Activated naive CD4-positive, alpha-beta T cell treated with anti-CD3 and anti-CD28 coated beads, Interleukin-2, amount 50 U/mL, for 16 hours (primary cell): ENCODE results near the gene ACADM.
"Not testable (repeated sequence)": the region's sequence is repeated elsewhere in the genome, so short reads cannot be mapped to it uniquely, and the experiment has no call there.

Experiments
- DNase-seq: peaks from one replicate; pipeline ENCODE4 v3.0.0-alpha.2; 2020

ACADM gene

DNA sequence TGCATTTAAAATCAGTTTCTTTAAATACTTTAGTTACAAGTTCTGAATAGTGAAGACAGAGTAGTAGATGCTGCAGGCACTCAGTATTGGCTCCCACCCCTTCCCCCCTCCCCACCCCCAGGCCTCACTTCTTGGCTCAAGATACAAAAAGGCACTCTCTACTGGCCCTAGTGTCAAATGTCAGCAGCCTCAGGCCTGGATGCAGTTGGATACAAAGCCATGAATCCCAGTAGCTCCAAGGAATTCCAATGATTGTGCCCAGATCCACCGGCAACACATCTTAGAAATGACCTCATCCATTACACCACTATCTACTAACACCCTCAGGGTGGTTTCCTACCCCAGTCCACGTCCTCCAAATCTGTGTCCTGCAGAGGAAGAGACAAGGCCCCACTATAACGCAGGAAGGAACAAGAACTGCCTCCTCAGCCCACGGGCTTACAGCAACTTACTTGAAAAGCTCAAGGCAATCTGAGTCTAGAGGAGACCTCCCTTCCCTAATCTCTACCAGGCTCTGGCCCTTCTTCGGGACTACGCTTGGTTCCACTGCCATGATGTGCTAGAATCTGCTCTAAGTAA is 17.6 kb downstream of the ACADM start:
- no peak for DNase-seq

DNA sequence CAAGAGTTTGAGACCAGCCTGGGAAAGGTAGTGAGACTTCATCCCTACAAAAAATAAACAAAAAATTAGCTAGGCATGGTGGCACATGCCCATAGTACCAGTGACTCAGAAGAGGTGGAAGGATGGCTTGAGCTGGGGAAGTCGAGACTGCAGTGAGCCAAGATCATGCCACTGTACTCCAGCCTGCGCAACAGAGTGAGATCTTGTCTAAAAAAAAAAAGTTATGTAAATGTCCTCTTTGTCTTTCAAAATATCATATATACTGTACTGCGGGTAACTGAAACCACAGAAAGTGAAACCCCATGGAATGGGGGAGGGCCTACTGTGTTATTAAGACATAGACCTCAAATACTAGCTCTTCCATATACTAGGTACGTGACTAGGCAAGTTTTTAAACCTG is 20.8 kb downstream of the ACADM start:
- no peak for DNase-seq

DNA sequence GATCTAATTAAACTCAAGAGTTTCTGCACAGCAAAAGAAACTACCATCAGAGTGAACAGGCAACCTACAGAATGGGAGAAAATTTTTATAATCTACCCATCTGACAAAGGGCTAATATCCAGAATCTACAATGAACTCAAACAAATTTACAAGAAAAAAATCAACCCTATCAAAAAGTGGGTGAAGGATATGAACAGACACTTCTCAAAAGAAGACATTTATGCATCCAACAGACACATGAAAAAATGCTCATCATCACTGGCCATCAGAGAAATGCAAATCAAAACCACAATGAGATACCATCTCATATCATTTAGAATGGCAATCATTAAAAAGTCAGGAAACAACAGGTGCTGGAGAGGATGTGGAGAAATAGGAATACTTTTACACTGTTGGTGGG is 32.7 kb downstream of the ACADM start:
- DNase-seq = not testable (repeated sequence)

DNA sequence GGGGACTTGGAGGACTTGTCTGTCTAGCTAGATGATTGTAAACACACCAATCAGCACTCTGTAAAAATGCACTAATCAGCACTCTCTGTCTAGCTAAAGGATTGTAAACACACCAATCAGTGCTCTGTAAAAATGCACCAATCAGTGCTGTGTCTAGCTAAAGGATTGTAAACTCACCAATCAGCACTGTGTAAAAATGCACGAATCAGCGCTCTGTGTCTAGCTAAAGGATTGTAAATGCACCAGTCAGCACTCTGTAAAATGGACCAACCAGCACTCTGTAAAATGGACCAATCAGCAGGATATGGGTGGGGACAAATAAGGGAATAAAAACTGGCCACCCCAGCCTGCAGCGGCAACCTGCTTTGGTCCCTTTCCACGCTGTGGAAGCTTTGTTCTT is 34.0 kb downstream of the ACADM start:
- DNase-seq = not testable (repeated sequence)

DNA sequence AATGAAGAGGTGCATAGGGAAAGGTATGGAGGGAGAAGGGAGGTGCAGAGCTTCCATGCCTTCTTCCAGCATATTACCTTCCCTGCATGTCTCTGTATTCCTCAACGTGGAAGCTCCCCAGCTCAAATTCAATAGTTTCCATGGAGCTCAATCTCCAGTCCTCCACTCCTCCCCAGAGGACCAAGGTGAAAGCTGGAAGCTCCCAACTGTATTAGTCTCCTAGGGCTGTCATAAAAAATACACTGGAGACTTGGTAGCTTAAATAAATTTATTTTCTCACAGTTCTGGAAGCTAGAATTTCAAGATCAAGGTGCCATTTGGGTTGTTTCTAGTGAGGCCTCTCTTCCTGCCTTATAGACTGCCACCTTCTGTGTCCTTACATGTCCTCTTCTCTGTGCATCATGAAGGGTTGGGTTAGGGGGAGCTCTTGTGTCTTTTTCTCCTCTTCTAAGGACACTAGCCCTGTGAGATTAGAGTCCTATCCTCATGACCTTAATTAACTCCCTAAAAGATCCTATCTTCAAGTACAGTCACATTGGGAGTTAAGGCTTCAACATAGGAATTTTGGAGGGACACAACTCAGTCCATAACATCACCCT is 39.6 kb downstream of the ACADM start:
- no peak for DNase-seq

DNA sequence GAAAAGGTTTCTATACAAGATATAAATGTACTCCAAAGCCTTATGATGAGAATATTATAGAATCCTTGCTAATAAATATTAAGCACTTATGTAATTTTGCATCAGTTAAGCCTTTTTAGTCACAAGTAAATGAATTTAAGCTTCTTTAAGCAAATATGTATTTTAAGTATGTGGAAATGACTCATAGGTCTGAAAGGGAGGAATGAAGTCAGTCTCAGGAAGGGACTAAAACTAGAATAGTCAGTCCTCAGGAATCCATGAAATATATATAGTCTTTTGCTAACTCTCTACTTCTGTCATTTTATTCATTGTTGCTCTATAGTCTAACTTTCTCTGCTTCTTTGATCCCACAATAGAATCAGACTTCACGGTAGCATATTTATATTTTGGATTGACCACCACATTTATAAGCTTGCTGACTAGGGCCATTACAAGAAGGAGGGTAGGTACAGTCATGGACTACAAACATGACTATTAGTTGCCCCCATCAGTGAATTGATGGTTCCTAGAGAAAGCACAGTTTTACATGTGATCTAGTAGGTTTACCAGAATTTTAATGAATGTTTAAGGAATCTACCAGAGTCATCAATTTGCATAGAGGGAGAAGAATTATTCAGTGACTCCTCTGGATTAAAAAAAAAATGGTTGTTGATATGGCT is 41.3 kb downstream of the ACADM start:
- no peak for DNase-seq

DNA sequence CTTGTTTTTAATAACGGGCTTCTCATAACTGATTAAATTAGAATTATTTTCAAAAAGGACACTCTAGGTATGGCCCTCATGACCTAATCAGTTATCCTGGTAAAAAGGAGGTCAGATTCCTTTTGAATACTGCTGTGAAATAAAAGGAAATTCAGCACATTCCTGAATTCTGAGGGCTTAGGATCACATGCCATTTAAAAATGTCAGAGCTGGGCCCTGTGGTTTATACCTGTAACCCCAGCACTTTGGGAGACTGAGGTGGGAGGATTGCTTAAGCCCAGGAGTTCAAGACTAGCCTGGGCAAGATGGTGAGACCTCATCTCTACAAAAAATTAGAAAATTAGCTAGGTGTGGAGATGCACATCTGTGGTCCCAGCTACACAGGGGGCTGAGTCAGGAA is 43.5 kb downstream of the ACADM start:
- DNase-seq = no peak

DNA sequence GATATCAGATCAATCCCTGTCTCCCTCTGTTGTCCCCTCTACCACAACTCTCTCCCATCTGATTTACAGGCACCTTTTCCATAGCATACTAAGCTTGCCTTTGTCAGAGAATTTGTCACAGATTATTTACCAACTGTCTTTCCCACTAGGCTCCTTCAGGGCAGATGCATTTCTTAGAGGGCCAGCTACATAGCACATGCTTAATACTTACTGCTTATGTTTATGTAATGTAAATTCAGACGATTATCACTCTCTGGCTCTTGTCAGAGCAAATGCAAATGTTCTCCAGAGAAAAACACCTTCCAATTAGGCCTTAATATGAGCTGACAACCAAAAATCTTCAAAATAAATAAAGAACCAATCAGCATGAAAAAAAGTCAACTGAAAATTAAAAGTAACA is 46.3 kb downstream of the ACADM start:
- no peak for DNase-seq

DNA sequence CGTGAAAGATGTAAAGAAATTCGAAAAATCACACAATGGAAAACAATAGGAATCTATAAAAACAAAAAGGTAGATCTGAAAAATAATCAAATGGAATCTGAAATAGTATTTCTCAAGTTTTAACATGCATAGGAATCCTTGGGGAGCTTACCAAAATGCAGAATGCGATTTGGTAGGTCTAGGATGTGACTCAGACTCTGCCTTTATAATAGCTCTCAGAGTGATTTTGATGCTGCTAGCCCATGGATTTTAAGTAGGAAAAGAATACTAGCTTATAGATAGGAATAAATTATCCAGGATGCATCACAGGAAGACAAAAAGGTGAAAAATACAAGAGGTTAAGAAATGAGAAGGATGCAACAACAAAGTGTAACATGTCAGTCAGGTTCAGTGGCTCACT is 47.5 kb downstream of the ACADM start:
- no peak for DNase-seq

DNA sequence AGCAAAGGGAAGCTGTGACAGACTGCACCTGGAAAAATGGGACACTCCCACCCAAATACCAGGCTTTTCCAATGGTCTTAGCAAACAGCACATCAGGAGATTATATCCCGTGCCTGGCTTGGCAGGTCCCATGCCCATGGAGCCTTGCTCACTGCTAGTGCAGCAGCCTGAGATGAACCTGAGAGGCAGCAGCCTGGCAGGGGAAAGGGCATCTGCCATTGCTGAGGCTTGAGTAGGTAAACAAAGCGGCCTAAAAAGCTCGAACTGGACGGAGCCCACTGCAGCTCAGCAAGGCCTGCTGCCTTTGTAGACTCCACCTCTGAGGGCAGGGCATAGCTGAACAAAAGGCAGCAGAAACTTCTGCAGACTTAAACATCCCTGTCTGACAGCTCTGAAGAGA is 53.3 kb downstream of the ACADM start:
- not testable (repeated sequence) for DNase-seq

DNA sequence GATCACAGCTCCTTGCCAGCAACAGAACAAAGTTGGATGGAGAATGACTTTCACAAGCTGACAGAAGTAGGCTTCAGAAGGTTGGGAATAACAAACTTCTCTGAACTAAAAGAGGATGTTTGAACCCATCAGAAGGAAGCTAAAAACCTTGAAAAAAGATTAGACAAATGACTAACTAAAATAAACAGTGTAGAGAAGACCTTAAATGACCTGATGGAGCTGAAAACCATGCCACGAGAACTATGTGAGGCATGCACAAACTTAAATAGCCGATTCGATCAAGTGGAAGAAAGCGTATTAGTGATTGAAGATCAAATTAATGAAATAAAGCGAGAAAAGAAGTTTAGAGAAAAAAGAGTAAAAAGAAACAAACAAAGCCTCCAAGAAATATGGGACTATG is 54.2 kb downstream of the ACADM start:
- DNase-seq = not testable (repeated sequence)

DNA sequence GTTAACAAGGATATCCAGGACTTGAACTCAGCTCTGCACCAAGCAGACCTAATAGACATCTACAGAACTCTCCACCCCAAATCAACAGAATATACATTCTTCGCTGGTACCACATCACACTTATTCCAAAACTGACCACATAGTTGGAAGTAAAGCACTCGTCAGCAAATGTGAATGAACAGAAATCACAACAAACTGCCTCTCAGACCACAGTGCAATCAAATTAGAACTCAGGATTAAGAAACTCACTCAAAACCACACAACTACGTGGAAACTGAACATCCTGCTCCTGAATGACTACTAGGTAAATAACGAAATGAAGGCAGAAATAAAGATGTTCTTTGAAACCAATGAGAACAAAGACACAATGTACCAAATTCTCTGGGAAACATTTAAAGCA is 55.7 kb downstream of the ACADM start:
- not testable (repeated sequence) for DNase-seq

DNA sequence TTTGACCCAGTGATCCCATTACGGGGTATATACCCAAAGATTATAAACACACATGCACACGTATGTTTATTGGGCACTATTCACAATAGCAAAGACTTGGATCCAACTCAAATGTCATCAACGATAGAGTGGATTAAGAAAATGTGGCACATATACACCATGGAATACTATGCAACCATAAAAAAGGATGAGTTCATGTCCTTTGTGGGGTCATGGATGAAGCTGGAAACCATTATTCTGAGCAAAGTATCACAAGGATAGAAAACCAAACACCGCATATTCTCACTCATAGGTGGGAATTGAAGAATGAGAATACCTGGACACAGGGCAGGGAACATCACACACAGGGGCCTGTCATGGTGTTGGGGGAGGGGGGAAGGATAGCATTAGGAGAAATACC is 59.4 kb downstream of the ACADM start:
- not testable (repeated sequence) for DNase-seq

DNA sequence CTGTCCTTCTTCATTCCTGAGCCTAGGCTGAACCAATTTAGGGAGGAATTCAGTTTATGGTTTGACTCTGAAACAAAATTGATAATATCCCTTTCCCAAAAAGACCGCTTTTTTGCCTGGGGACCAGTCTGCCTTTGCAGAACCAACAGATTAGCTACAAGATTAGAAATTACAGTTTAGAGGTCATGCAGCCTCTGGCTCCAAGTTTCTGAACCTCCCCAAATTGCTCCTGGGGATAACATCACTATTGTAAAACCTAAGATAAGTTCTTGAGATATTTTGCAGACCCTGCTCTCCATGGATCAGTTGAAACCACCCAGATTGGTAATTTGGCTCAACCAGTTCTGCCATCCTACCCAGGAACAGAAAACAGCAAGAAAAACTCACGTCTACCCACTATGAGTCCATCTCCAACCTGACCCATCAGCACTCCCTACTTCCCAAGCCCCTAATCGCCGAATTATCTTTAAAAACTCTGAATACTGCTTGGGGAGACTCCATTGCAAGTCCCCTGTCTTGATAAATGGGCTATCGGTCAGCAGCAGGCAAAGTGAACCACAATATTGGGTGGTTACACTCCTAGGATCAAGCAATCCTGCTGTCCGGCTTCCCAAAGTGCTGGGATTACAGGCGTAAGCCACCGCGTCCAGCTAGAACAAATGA is 60.9 kb downstream of the ACADM start:
- DNase-seq = no peak

DNA sequence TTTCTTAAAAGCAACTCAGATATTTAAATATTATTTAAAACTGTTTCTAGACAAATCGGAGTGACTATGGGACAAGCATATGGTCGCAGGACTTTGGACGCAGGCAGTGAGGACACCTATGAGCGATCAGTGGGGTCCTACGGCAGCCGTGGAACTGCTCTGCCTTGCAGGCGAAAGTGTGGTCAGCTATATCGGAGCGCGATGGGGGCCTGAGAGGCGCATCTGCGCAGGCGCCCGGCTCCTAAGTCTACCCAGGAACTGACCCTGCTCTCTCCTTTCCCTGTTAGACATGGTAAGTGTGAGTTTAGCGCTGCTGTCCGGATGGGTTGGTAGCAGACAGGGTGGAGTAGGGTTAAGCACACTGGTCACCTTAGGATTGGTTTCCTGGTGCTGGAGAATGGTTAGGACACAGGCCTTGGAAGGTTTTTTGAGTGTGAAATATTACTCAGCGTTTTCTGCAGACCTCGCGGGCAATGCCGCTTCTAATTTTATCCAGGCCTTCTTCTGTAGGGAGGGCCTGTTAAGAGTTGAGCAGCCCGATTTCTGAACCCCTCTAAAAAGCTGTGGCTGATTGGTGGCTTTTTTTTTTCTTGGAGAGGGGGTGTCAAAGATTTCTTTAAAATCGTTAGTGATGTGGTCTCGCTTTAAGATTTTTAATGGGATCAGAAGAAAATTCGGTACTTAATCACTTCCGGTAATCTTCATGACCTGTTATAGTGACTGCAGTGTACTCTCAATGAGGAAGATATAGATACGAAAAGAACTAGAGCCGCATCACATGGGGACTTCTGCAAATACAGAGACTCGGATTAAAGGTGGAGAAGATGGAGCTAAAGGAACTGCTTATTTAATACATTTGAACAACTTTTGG is 61.7 kb downstream of the ACADM start, which contains the start of gene RABGGTB:
RABGGTB (plus strand) TSS at position 274 of the 871 bp plus-strand sequence; CDS start at position 290, 16 bp downstream.
- peak; percentile 95 for DNase-seq

DNA sequence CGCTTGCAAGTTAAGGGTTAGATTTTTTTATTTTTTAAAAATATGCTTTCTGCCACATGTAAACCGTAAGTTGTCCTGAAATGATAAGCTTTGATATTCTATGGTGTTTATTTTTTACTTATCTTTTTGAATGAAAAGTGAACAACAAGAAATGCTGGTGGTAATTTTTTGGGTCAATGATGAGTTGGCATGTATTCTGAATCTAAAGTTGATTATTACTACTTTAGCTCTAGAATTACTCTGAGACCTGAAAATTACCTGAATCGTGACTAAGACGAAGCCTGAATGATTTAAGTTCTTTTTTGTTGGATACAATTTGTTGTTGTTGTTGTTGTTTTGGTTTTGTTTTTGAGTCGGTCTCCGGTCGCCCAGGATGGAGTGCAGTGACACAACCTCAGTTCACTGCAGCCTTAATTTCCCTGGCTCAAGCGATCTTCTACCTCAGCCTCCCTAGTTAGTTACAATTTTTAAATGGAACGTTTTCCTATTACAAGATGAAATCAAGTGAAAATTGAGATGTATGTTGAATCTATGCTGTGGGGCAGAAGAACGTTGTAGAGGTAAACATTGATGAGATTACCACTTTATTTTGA is 62.5 kb downstream of the ACADM start:
- DNase-seq = no peak

DNA sequence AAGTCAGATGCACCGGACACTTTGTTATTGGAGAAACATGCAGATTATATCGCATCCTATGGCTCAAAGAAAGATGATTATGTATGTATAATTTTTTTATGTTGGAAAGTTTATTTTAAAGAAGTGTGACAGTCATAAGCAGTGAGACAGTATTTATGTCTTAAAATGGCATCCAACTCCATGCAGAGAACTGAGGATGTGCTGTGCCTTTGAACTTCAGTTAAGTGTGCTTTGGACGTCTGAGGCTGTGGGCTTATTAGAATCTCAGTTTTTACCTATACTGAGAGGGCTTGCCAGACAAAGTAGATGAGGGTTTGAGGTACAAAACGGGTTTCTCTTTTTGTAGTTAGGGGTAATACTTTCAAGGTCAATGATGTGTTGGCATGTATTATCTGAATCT is 63.0 kb downstream of the ACADM start:
- DNase-seq = no peak

DNA sequence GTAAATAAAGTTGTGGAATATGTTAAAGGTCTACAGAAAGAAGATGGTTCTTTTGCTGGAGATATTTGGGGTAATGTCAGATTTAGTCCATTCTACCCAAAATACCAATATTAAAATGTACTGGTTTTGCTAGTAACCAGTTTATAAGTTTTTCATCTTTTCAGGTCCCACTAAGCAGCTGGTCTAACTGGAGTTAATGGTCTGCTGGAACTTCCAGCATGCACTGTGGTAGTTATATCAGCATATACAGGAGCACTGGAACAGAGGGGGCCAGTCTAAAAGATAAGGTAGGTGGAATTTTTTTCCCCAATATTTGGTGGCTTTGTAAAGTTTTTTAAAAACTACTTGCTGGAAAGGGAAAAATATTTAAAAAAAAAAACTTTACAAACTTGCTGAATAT is 65.5 kb downstream of the ACADM start:
- no peak for DNase-seq

DNA sequence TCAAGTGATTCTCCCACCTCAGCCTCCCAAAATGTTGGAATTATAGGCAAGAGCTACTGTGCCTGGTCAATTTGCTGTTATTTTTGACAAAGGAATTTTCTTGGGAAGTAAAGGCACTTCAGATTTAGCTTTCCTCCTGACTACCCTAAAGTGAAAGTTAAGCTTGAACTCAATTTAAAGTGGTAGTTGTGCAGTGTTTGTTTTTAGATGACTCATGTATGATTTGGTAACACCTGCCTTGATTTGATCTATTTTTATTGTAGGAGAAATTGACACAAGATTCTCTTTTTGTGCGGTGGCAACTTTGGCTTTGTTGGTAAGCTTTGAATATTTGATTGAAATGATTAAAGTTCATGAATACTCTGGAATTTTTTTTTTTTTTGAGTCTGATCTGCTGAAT is 66.5 kb downstream of the ACADM start:
- no peak for DNase-seq

DNA sequence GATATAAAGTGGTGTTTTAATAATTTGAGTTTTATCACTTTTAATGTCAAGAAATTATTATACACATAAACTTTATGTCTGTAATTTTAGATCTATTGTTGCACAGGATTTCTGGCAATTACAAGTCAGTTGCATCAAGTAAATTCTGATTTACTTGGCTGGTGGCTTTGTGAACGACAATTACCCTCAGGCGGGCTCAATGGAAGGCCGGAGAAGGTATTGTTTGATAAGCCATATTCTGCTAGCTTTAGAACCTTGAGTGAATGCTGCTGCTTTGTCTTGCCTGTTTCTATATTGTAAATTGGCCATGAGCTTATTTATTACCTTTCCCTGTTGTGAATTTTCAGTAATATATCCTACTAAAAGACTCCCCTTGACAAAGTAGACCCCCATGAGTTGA is 67.6 kb downstream of the ACADM start:
- no peak for DNase-seq

DNA sequence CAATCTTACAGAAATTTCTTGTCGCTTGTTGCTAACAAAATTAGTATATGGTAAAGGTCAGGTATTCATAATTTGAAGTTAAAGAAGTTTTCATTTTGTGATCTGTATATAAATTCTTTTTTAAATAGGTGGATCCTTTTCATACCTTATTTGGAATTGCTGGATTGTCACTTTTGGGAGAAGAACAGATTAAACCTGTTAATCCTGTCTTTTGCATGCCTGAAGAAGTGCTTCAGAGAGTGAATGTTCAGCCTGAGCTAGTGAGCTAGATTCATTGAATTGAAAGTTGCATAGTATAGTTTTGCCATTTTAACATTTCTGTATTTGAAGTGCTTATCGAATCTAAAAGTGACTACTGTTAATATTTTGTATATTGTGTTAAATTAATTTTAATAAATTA is 69.9 kb downstream of the ACADM start:
- DNase-seq = no peak

DNA sequence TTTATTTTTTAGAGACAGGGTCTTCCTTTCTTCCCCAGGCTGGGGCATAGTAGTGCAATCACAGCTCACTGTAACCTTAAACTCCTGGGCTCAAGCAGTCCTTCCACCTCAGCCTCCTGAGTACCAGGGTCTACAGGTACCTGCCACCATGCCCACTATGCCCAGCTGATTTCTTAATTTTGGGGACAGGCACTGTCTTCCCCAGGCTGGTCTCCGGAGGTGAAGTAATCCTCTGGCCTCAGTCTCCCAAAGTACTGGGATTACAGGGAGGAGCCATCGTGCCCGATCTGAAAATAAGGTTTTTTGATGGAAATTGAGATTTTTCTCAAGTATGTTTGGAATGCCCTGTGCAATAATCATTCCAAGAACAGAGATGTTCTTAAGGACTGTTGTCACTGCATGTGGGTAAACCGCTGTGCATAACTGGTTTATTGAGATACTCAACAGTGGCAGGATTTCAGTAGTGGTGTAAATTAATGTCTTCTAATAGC is 71.2 kb downstream of the ACADM start:
- DNase-seq = no peak
